Osteocyte (in vitro differentiated cells): ENCODE data around the gene IGF2R. TPM values are rescaled to one million over a fixed set of nuclear protein-coding genes. Genes with fewer than 3 reads are reported as not detected.
"Not testable (repeated sequence)": the region's sequence is repeated elsewhere in the genome, so short reads cannot be mapped to it uniquely, and the experiment has no call there.

Source experiments
- DNase-seq: peaks from one replicate; pipeline ENCODE4 v3.0.0; 2021; ENCODE audit warnings: mixed read lengths; ENCODE audit not compliant: unreplicated experiment; ENCODE audit errors: extremely low spot score
- H3K27ac Mint-ChIP-seq: one replicate; pipeline ENCODE4 v1.8.0; 2021; ENCODE audit warnings: mild to moderate bottlenecking, mixed read lengths; ENCODE audit not compliant: unreplicated experiment
- H3K27me3 Mint-ChIP-seq: one replicate; pipeline ENCODE4 v1.8.0; 2021; ENCODE audit warnings: mixed read lengths; ENCODE audit not compliant: unreplicated experiment
- H3K36me3 Mint-ChIP-seq: one replicate; pipeline ENCODE4 v1.8.0; 2021; ENCODE audit warnings: mixed read lengths; ENCODE audit not compliant: unreplicated experiment
- H3K4me1 Mint-ChIP-seq: one replicate; pipeline ENCODE4 v1.8.0; 2021; ENCODE audit warnings: mixed read lengths; ENCODE audit not compliant: unreplicated experiment
- H3K4me3 Mint-ChIP-seq: one replicate; pipeline ENCODE4 v1.8.0; 2021; ENCODE audit warnings: mild to moderate bottlenecking, moderate library complexity, mixed read lengths; ENCODE audit not compliant: unreplicated experiment
- H3K9me3 Mint-ChIP-seq: one replicate; pipeline ENCODE4 v1.8.0; 2021; ENCODE audit warnings: mixed read lengths; ENCODE audit not compliant: unreplicated experiment
- CTCF ChIP-seq: fragments of 200-600 bp; sonication (generic); IDR thresholded peaks from 2 replicates; pipeline ENCODE4 v1.5.0; 2021; ENCODE audit warnings: antibody characterized with exemption, mild to moderate bottlenecking, moderate library complexity
- total RNA-seq: library from RNA; stranded (reverse); gene quantifications from 2 replicates; pipeline ENCODE4 v1.2.1, GENCODE V29; 2021

IGF2R gene
- total RNA-seq, 1 donor from 2014 or later, result 196 TPM

GRCh38 chr6:159963111-159963510, 5.8 kb upstream of the IGF2R start:
- Mint-ChIP-seq H3K4me1 (peaks cover 5% of the 10 kb centered on the region), H3K27ac (no peak overlapping the region), H3K9me3 (no peaks in the 10 kb centered on the region), H3K36me3 (no peaks in the 10 kb centered on the region), H3K27me3 (peaks cover 41% of the 10 kb centered on the region), H3K4me3 (no peak overlapping the region)
- no peak for TF ChIP-seq CTCF
- DNase-seq, result peak; percentile 15

- Mint-ChIP-seq H3K36me3 (no peaks in the 10 kb centered on the region), H3K4me1 (peaks cover 9% of the 10 kb centered on the region), H3K27me3 (peaks cover 41% of the 10 kb centered on the region), H3K27ac (no peak overlapping the region), H3K4me3 (no peak overlapping the region), H3K9me3 (no peaks in the 10 kb centered on the region)
- TF ChIP-seq CTCF, result no peak
- no peak for DNase-seq
These were observed 4.8 kb upstream of the IGF2R start for GRCh38 chr6:159964046-159964445.

- Mint-ChIP-seq H3K4me1 (peaks cover 20% of the 10 kb centered on the region), H3K36me3 (peaks cover 1% of the 10 kb centered on the region), H3K9me3 (no peaks in the 10 kb centered on the region), H3K27ac (no peak overlapping the region), H3K4me3 (no peak overlapping the region), H3K27me3 (peaks cover 37% of the 10 kb centered on the region)
- no peak for TF ChIP-seq CTCF
- DNase-seq, result no peak
These were observed 2.5 kb upstream of the IGF2R start for GRCh38 chr6:159966339-159966738.

GRCh38 chr6:159966981-159967380, 1.9 kb upstream of the IGF2R start:
- Mint-ChIP-seq H3K9me3 (no peaks in the 10 kb centered on the region), H3K27me3 (peaks cover 35% of the 10 kb centered on the region), H3K36me3 (peaks cover 3% of the 10 kb centered on the region), H3K27ac (no peak overlapping the region), H3K4me3 (no peak overlapping the region), H3K4me1 (peaks cover 25% of the 10 kb centered on the region)
- no peak for TF ChIP-seq CTCF
- no peak for DNase-seq

- peak; percentile 57 for DNase-seq
- Mint-ChIP-seq H3K4me1 (peaks cover 31% of the 10 kb centered on the region), H3K27me3 (peaks cover 29% of the 10 kb centered on the region), H3K4me3 (peak overlapping the region; percentile 78)
- H3K36me3 Mint-ChIP-seq, H3K9me3 Mint-ChIP-seq, H3K27ac Mint-ChIP-seq: not testable (repeated sequence)
These were observed 1.3 kb upstream of the IGF2R start for GRCh38 chr6:159967621-159968020.
